WTC11 (cell line): Measurements from ENCODE around the gene ZBTB7B. TPM values are rescaled to one million over a fixed set of nuclear protein-coding genes. Genes with fewer than 3 reads are reported as not detected.

Source experiments
- ATAC-seq: fragments of 200-7000 bp; cut with Tn5 transposase; 2 replicates; pipeline ENCODE4 v1.10.0; 2021; ENCODE audit warnings: mild to moderate bottlenecking, moderate library complexity
- CTCF ChIA-PET: fragments of 300-600 bp; sonication (Branson Sonifier 250); formaldehyde crosslinking; loops from one replicate; lab custom pipeline; 2021; ENCODE audit warnings: antibody characterized with exemption; lab: Charles Lee
- POLR2A ChIA-PET: fragments of 350-600 bp; sonication (Branson Sonifier 250); formaldehyde crosslinking; loops from one replicate; lab custom pipeline; 2021; ENCODE audit warnings: antibody characterized with exemption; lab: Charles Lee
- DNase-seq: peaks from one replicate; pipeline ENCODE4 v3.0.0; 2021; ENCODE audit warnings: low spot score
- H3K27ac Mint-ChIP-seq: 2 replicates; pipeline ENCODE4 v1.8.0; 2021; ENCODE audit warnings: mixed read lengths
- H3K27me3 Mint-ChIP-seq: 2 replicates; pipeline ENCODE4 v1.8.0; 2021; ENCODE audit warnings: low read depth, mild to moderate bottlenecking, moderate library complexity, mixed read lengths
- H3K36me3 Mint-ChIP-seq: 2 replicates; pipeline ENCODE4 v1.8.0; 2021; ENCODE audit warnings: mixed read lengths
- H3K4me1 Mint-ChIP-seq: 2 replicates; pipeline ENCODE4 v1.8.0; 2022; ENCODE audit warnings: mixed read lengths
- H3K4me3 Mint-ChIP-seq: 2 replicates; pipeline ENCODE4 v1.8.0; 2021; ENCODE audit warnings: mild to moderate bottlenecking, moderate library complexity, mixed read lengths
- H3K9me3 Mint-ChIP-seq: 2 replicates; pipeline ENCODE4 v1.8.0; 2021; ENCODE audit warnings: mixed read lengths
- ATF1 ChIP-seq: sonication (generic); formaldehyde crosslinking; IDR thresholded peaks from 2 replicates; pipeline ENCODE4 v1.8.1; 2023; ENCODE audit warnings: mild to moderate bottlenecking, moderate library complexity, missing genetic modification reagents
- ATF2 ChIP-seq: sonication (generic); formaldehyde crosslinking; IDR thresholded peaks from 2 replicates; pipeline ENCODE4 v1.8.1; 2022; ENCODE audit warnings: low read depth, missing genetic modification reagents, borderline replicate concordance
- ATF3 ChIP-seq: sonication (generic); formaldehyde crosslinking; conservative IDR thresholded peaks from 2 replicates; pipeline ENCODE4 v1.8.1; 2022; ENCODE audit warnings: mild to moderate bottlenecking, missing genetic modification reagents
- CTCF ChIP-seq: fragments of 200-600 bp; IDR thresholded peaks from 2 replicates; pipeline ENCODE4 v1.8.0; 2022; ENCODE audit warnings: antibody characterized with exemption
- E2F1 ChIP-seq: sonication (generic); formaldehyde crosslinking; IDR thresholded peaks from 2 replicates; pipeline ENCODE4 v1.8.0; 2022; ENCODE audit warnings: mild to moderate bottlenecking, missing genetic modification reagents
- E2F5 ChIP-seq: sonication (generic); formaldehyde crosslinking; IDR thresholded peaks from 2 replicates; pipeline ENCODE4 v1.8.1; 2022; ENCODE audit warnings: mild to moderate bottlenecking, moderate library complexity, missing genetic modification reagents
- EMX1 ChIP-seq: fragments of 250-450 bp; sonication (Bioruptor Pico); IDR thresholded peaks from 2 replicates; pipeline ENCODE4 v1.8.0; 2021; ENCODE audit warnings: mild to moderate bottlenecking
- ERG ChIP-seq: fragments of 250-450 bp; sonication (Bioruptor Pico); IDR thresholded peaks from 2 replicates; pipeline ENCODE4 v1.8.0; 2021; ENCODE audit warnings: mild to moderate bottlenecking
- FOXJ3 ChIP-seq: sonication (generic); formaldehyde crosslinking; IDR thresholded peaks from 2 replicates; pipeline ENCODE4 v1.9.0; 2021; ENCODE audit warnings: missing genetic modification reagents, mild to moderate bottlenecking, borderline replicate concordance
- GABPB1 ChIP-seq: sonication (generic); formaldehyde crosslinking; IDR thresholded peaks from 2 replicates; pipeline ENCODE4 v1.8.1; 2023; ENCODE audit warnings: mild to moderate bottlenecking, missing genetic modification reagents
- GRHL2 ChIP-seq: fragments of 250-450 bp; sonication (Bioruptor Pico); IDR thresholded peaks from 2 replicates; pipeline ENCODE4 v1.8.0; 2022; ENCODE audit warnings: mild to moderate bottlenecking, moderate library complexity; ENCODE audit not compliant: insufficient replicate concordance, severe bottlenecking
- HMGA2 ChIP-seq: fragments of 250-450 bp; sonication (Bioruptor Pico); IDR thresholded peaks from 2 replicates; pipeline ENCODE4 v1.4.0; 2021; ENCODE audit warnings: mild to moderate bottlenecking, moderate library complexity
- JAZF1 ChIP-seq: fragments of 250-450 bp; sonication (Bioruptor Pico); IDR thresholded peaks from 2 replicates; pipeline ENCODE4 v1.9.0; 2021; ENCODE audit warnings: moderate library complexity, mild to moderate bottlenecking, inconsistent platforms
- KAT7 ChIP-seq: sonication (generic); formaldehyde crosslinking; IDR thresholded peaks from 2 replicates; pipeline ENCODE4 v1.8.1; 2023; ENCODE audit warnings: missing genetic modification reagents, mild to moderate bottlenecking, borderline replicate concordance
- NR2C2 ChIP-seq: sonication (generic); formaldehyde crosslinking; IDR thresholded peaks from 2 replicates; pipeline ENCODE4 v1.8.0; 2022; ENCODE audit warnings: mild to moderate bottlenecking, missing genetic modification reagents
- PREB ChIP-seq: sonication (generic); formaldehyde crosslinking; IDR thresholded peaks from 2 replicates; pipeline ENCODE4 v1.8.1; 2022; ENCODE audit warnings: mild to moderate bottlenecking, missing genetic modification reagents, moderate library complexity, borderline replicate concordance
- STAT6 ChIP-seq: sonication (generic); formaldehyde crosslinking; conservative IDR thresholded peaks from 2 replicates; pipeline ENCODE4 v1.8.1; 2023; ENCODE audit warnings: mild to moderate bottlenecking, low read depth, missing genetic modification reagents, moderate library complexity
- ZBTB21 ChIP-seq: sonication (generic); formaldehyde crosslinking; IDR thresholded peaks from 2 replicates; pipeline ENCODE4 v1.8.1; 2023; ENCODE audit warnings: mild to moderate bottlenecking, missing genetic modification reagents, borderline replicate concordance
- ZNF121 ChIP-seq: sonication (generic); formaldehyde crosslinking; IDR thresholded peaks from 2 replicates; pipeline ENCODE4 v1.8.0; 2023; ENCODE audit warnings: missing genetic modification reagents
- ZNF232 ChIP-seq: sonication (generic); formaldehyde crosslinking; IDR thresholded peaks from 2 replicates; pipeline ENCODE4 v1.8.0; 2022; ENCODE audit warnings: mild to moderate bottlenecking, missing genetic modification reagents
- ZNF317 ChIP-seq: sonication (generic); formaldehyde crosslinking; IDR thresholded peaks from 2 replicates; pipeline ENCODE4 v1.8.1; 2023; ENCODE audit warnings: low read depth, mild to moderate bottlenecking, moderate library complexity, missing genetic modification reagents, borderline replicate concordance
- total RNA-seq: library from RNA; stranded (reverse); gene quantifications from 3 replicates; pipeline ENCODE4 v1.2.3, GENCODE V29; 2021

ZBTB7B gene
- total RNA-seq, 1 experiment from 2014 or later: 29.8 TPM

- peaks cover 4% of the 10 kb centered on the region for H3K27me3 Mint-ChIP-seq
- no peak for ATAC-seq
- peaks cover 19% of the 10 kb centered on the region for H3K4me1 Mint-ChIP-seq
- H3K9me3 Mint-ChIP-seq: no peaks in the 10 kb centered on the region
- ChIA-PET POLR2A (no interaction called here), CTCF (interaction anchor here (1.0 to 5.6 kb wide), 6 partner anchors 8 to 124 kb away, joined by 3 to 137 read pairs (median 28); partner anchors contain the start of genes ADAM15, EFNA4 and PBXIP1)
- H3K36me3 Mint-ChIP-seq: no peaks in the 10 kb centered on the region
- no peak for TF ChIP-seq ATF1 (CRISPR knock-in tag)
- no peak for TF ChIP-seq NR2C2 (CRISPR knock-in tag)
- TF ChIP-seq, all 79 proteins: peak for 0
- Mint-ChIP-seq H3K4me3 (no peak overlapping the region), H3K27ac (no peak overlapping the region)
- DNase-seq: no peak
Measured at GRCh38 chr1:155042789-155043188, 40.2 kb downstream of the ZBTB7B start.

GRCh38 chr1:155043301-155043702 is 40.7 kb downstream of the ZBTB7B start:
- POLR2A ChIA-PET: interaction anchor here (1.4 kb wide), 1 partner anchor 24 kb away, joined by 3 read pairs; no protein-coding TSS in a partner anchor
- H3K27me3 Mint-ChIP-seq: peaks cover 3% of the 10 kb centered on the region
- CTCF ChIA-PET: interaction anchor here (0.6 to 5.6 kb wide), 18 partner anchors 8 to 130 kb away, joined by 3 to 137 read pairs (median 14); partner anchors contain the start of genes ADAM15, EFNA3, EFNA4 and KRTCAP2
- H3K36me3 Mint-ChIP-seq: no peaks in the 10 kb centered on the region
- DNase-seq: no peak
- H3K9me3 Mint-ChIP-seq: no peaks in the 10 kb centered on the region
- ATAC-seq: no peak
- no peak overlapping the region for H3K27ac Mint-ChIP-seq
- TF ChIP-seq JAZF1 (no peak), E2F5 (CRISPR knock-in tag) (no peak), PREB (no peak), ZNF232 (CRISPR knock-in tag) (no peak), ERG (CRISPR knock-in tag) (no peak), KAT7 (CRISPR knock-in tag) (no peak), HMGA2 (CRISPR knock-in tag) (no peak), STAT6 (CRISPR knock-in tag) (no peak), ZNF121 (CRISPR knock-in tag) (no peak)
- H3K4me1 Mint-ChIP-seq: peaks cover 23% of the 10 kb centered on the region
- H3K4me3 Mint-ChIP-seq: no peak overlapping the region

GRCh38 chr1:155043793-155044192 is 41.2 kb downstream of the ZBTB7B start:
- TF ChIP-seq ATF2 (no peak), CTCF (no peak), ZNF317 (CRISPR knock-in tag) (no peak), EMX1 (CRISPR knock-in tag) (no peak), GRHL2 (CRISPR knock-in tag) (no peak), E2F1 (no peak), ATF1 (CRISPR knock-in tag) (no peak), FOXJ3 (CRISPR knock-in tag) (no peak), ATF3 (no peak), ZBTB21 (CRISPR knock-in tag) (no peak), GABPB1 (CRISPR knock-in tag) (no peak)

More at GRCh38 chr1:155043793-155044192, 41.2 kb downstream of the ZBTB7B start:
- ChIA-PET POLR2A (interaction anchor here (0.6 to 1.4 kb wide), 7 partner anchors 13 to 306 kb away, joined by 3 to 5 read pairs (median 3); no protein-coding TSS in a partner anchor), CTCF (interaction anchor here (0.6 to 5.6 kb wide), 21 partner anchors 9 to 130 kb away, joined by 3 to 137 read pairs (median 9); partner anchors contain the start of genes EFNA3, EFNA4, KRTCAP2 and PBXIP1)
- Mint-ChIP-seq H3K27me3 (no peaks in the 10 kb centered on the region; the same call in none of the 2 replicates), H3K4me3 (no peak overlapping the region), H3K9me3 (no peaks in the 10 kb centered on the region), H3K36me3 (no peaks in the 10 kb centered on the region), H3K4me1 (peaks cover 28% of the 10 kb centered on the region), H3K27ac (no peak overlapping the region)
- DNase-seq: no peak
- ATAC-seq: no peak
